ENCODE results near the gene NAV1.
"Not testable (repeated sequence)": the region's sequence is repeated elsewhere in the genome, so short reads cannot be mapped to it uniquely, and the experiment has no call there.

Gene NAV1

DNA sequence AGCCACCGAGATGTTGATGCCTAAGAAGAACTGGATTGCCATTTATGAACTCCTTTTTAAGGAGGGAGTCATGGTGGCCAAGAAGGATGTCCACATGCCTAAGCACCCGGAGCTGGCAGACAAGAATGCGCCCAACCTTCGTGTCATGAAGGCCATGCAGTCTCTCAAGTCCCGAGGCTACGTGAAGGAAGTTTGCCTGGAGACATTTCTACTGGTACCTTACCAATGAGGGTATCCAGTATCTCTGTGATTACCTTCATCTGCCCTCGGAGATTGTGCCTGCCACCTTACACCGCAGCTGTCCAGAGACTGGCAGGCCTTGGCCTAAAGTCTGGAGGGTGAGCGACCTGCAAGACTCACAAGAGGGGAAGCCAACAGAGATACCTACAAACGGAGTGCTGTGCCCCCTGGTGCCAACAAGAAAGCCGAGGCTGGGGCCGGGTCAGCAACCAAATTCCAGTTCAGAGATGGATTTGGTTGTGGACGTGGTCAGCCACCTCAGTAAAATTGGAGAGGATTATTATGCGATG is 18.8 kb upstream of the NAV1 start:
- not testable (repeated sequence) for H3K27me3 ChIP-seq (ENCODE audit: control insufficient read depth, insufficient read depth, low read length, poor library complexity, severe bottlenecking); H3K27ac ChIP-seq (ENCODE audit: insufficient read depth, low read depth, low read length, poor library complexity, severe bottlenecking); H3K9me3 ChIP-seq (ENCODE audit: control insufficient read depth, low read length); H3K4me1 ChIP-seq (ENCODE audit: control insufficient read depth, insufficient read depth, low read length); H3K4me3 ChIP-seq (ENCODE audit: insufficient read depth, low read depth, low read length); H3K36me3 ChIP-seq (ENCODE audit: control insufficient read depth, insufficient read depth, low read length)
- 81 to 82% methylated on average over 14 of the region's 14 CpGs for WGBS, 2 experiments

DNA sequence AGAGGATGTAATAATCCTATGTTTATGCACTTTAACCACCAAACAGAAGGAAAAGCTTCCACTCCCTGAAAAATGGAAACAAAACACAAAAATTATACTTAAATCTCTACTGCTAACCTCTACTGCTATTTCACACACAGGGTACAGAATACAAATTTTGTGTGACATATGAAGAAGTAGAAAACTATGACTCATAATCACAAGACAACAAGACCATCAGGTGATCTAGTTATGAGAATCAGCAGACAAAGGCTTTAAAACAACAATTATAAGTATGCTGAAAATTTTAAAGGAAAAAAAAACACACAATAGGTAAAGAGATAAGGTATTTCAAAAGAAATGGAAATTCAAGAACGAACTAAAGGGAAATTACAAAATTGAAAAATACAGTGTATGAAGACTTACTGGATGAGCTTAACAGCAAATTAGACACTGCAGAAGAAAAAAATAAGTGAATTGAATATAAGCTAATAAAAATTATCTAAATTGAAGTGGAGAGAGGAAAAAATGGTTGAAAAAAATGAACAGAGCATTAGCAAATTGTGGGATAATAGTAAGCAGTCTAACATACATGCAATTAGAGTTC is 13.6 kb upstream of the NAV1 start:
- no peaks in the 10 kb centered on the region for H3K36me3 ChIP-seq (ENCODE audit: control insufficient read depth, insufficient read depth, low read length)
- H3K27ac ChIP-seq (ENCODE audit: insufficient read depth, low read depth, low read length, poor library complexity, severe bottlenecking): no peak overlapping the region
- no peaks in the 10 kb centered on the region for H3K9me3 ChIP-seq (ENCODE audit: control insufficient read depth, low read length)
- no peaks in the 10 kb centered on the region for H3K4me1 ChIP-seq (ENCODE audit: control insufficient read depth, insufficient read depth, low read length)
- H3K4me3 ChIP-seq (ENCODE audit: insufficient read depth, low read depth, low read length): no peak overlapping the region
- no peaks in the 10 kb centered on the region for H3K27me3 ChIP-seq (ENCODE audit: control insufficient read depth, insufficient read depth, low read length, poor library complexity, severe bottlenecking)
- 94 to 100% methylated on average over 1 of the region's 1 CpG for WGBS, 2 experiments

DNA sequence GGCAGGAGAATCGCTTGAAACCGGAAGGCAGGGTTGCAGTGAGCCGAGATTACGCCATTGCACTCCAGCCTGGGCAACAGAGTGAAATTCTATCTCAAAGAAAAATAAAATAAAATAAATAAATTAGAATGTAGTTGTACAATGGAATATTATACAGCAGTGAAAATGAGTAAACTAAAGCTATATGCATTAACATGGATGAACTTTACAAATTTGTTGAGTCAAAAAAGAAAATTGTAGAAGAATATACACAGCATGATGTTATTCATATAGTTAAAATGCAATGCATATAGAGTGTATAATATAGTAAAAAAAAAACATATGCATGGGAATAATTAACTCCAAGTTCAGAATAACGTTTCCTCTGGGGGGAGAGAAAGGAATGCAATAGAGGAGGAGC is 11.0 kb upstream of the NAV1 start:
- Histone ChIP-seq H3K4me3 (ENCODE audit: insufficient read depth, low read depth, low read length) (no peak overlapping the region), H3K36me3 (ENCODE audit: control insufficient read depth, insufficient read depth, low read length) (no peaks in the 10 kb centered on the region), H3K9me3 (ENCODE audit: control insufficient read depth, low read length) (no peaks in the 10 kb centered on the region), H3K27ac (ENCODE audit: insufficient read depth, low read depth, low read length, poor library complexity, severe bottlenecking) (no peak overlapping the region), H3K27me3 (ENCODE audit: control insufficient read depth, insufficient read depth, low read length, poor library complexity, severe bottlenecking) (no peaks in the 10 kb centered on the region), H3K4me1 (ENCODE audit: control insufficient read depth, insufficient read depth, low read length) (peaks cover 8% of the 10 kb centered on the region)
- 88 to 89% methylated on average over 5 of the region's 5 CpGs for WGBS, 2 experiments

DNA sequence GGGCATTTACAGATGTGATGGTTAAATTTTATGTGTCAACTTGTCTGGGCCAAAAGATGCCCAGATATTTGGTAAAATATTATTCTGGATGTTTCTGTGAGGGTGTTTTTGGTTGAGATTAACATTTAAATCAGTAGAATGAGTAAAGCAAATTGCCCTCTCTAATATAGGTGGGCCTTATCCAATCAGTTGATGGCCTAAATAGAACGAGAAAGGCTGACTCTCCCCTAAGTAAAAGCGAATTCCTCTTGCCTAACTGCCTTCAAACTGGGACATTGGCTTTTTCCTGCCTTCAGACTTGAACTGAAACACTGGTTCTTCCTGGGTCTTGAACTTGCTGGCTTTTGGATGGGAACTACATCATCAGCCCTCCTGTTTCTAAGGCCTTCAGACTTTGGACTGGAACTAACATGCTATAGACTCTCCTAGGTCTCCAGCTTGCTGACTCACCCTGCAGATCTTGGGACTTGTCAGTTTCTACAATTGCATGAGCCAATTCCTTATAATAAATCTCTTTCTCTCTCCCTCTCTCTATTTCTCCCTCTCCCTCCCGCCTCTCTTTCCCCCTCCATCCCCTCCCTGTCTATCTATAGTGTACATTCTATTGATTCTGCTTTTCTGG is 10.2 kb upstream of the NAV1 start:
- H3K27ac ChIP-seq (ENCODE audit: insufficient read depth, low read depth, low read length, poor library complexity, severe bottlenecking): no peak overlapping the region
- no peaks in the 10 kb centered on the region for H3K9me3 ChIP-seq (ENCODE audit: control insufficient read depth, low read length)
- WGBS, 2 experiments: 82 to 88% methylated on average over 3 of the region's 3 CpGs
- no peak overlapping the region for H3K4me3 ChIP-seq (ENCODE audit: insufficient read depth, low read depth, low read length)
- no peaks in the 10 kb centered on the region for H3K36me3 ChIP-seq (ENCODE audit: control insufficient read depth, insufficient read depth, low read length)
- H3K27me3 ChIP-seq (ENCODE audit: control insufficient read depth, insufficient read depth, low read length, poor library complexity, severe bottlenecking): no peaks in the 10 kb centered on the region
- H3K4me1 ChIP-seq (ENCODE audit: control insufficient read depth, insufficient read depth, low read length): peaks cover 8% of the 10 kb centered on the region

DNA sequence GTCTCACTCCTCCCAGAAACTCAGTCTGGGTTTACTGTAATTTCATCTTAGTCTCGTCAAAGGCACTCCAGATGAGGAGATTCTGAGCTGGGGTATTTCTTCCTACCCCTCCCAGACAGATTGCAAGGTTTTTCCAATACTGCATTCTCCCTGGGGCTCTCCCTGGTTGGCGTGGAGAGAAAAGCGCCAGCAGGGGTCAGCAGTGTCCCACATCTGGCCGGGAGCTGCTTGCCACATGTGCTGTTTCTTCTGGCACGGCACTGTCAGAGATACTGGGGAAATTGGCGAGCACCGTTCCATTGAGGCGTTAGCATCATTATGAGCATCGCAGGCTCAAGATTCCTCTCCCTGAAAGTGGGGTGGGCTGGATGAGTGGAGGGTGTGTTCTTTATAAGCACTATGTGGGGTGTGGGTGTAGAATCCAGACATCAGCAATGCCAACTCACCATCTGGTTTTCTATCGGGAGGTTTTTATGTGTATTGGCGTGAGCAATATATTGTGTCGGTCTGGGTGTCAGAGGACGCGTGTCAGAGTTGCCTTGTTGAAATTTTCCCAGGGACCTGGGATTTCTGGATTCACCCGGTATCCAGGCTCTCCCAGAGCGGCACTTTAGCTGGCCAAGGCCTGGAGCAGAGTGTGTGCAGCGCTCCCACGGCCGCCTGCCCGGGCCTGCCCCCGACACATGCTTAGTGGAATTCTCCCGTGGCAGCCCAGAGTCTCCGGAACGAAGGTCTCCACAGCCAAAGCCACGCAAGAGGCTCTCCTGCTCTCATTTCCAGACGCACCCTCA is 8.0 kb upstream of the NAV1 start:
- peaks cover 8% of the 10 kb centered on the region for H3K4me1 ChIP-seq (ENCODE audit: control insufficient read depth, insufficient read depth, low read length)
- H3K4me3 ChIP-seq (ENCODE audit: insufficient read depth, low read depth, low read length): no peak overlapping the region
- H3K36me3 ChIP-seq (ENCODE audit: control insufficient read depth, insufficient read depth, low read length): no peaks in the 10 kb centered on the region
- H3K27me3 ChIP-seq (ENCODE audit: control insufficient read depth, insufficient read depth, low read length, poor library complexity, severe bottlenecking): no peaks in the 10 kb centered on the region
- WGBS, 2 experiments: 67 to 68% methylated on average over 26 of the region's 26 CpGs
- H3K27ac ChIP-seq (ENCODE audit: insufficient read depth, low read depth, low read length, poor library complexity, severe bottlenecking): no peak overlapping the region
- H3K9me3 ChIP-seq (ENCODE audit: control insufficient read depth, low read length): no peaks in the 10 kb centered on the region

DNA sequence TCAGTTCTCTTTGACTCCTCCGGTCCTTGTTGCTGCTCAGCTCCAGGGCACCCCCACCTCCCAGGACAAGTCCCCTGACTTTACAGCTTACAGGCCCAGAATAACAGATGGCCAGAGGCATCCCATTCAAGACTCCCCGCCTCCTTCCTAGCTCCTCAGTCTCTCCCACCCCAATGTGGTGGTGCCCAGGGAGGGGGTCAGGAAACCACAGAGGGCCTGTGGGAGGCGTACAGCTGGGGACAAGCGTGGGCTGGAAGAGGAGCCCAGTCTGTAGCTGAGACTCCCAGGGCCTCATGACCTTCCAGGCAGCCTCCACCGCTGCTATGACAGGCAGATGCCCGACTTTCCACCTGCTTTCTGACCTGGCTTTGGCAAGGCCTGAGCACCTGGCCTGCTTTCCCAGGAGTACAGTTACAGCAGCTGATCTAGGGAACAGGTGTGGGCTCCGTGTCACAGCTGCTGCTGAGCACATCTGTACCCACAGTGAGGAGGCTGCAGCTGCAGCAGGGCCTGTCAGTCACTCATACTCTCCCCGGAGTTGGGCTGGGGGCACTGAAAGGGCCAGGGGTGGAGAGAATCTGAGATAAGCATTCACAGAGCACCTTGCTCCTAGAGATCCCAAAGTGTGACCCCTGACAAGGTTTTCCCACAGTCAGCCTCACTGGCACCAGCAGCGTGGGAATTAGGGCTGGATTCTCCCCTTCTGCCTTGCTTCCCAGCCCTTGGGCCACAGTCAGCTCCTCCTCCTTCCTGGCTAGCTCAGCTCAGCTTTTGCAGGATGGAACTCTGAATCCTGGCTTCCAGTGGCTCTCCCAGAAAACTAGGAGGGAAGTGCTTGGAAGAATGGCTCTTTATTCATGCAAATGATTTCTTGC is 7.1 kb upstream of the NAV1 start:
- no peaks in the 10 kb centered on the region for H3K9me3 ChIP-seq (ENCODE audit: control insufficient read depth, low read length)
- no peak overlapping the region for H3K4me3 ChIP-seq (ENCODE audit: insufficient read depth, low read depth, low read length)
- H3K4me1 ChIP-seq (ENCODE audit: control insufficient read depth, insufficient read depth, low read length): peaks cover 8% of the 10 kb centered on the region
- no peaks in the 10 kb centered on the region for H3K36me3 ChIP-seq (ENCODE audit: control insufficient read depth, insufficient read depth, low read length)
- 74 to 76% methylated on average over 9 of the region's 9 CpGs for WGBS, 2 experiments
- no peak overlapping the region for H3K27ac ChIP-seq (ENCODE audit: insufficient read depth, low read depth, low read length, poor library complexity, severe bottlenecking)
- H3K27me3 ChIP-seq (ENCODE audit: control insufficient read depth, insufficient read depth, low read length, poor library complexity, severe bottlenecking): no peaks in the 10 kb centered on the region

DNA sequence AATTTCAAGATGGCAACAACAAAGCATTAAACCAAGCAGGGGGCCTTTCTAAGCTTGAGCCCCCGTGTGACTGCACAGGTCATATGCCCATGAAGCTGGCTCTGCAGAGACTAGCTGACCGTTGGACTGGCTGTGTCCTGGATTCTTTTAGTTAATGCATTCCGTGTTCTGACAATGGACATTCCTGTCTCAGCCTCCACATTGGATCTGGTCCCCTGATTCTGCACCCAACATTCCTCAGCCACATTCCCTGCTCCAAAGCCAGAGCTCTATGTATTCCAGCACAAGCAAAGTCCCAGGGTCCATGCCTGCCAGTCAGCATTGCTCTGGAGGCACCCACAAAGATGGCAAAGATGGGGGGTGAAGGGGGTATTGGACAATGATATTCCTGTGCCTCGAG is 5.1 kb upstream of the NAV1 start:
- WGBS, 2 experiments: 78 to 80% methylated on average over 4 of the region's 4 CpGs
- peaks cover 8% of the 10 kb centered on the region for H3K4me1 ChIP-seq (ENCODE audit: control insufficient read depth, insufficient read depth, low read length)
- no peaks in the 10 kb centered on the region for H3K9me3 ChIP-seq (ENCODE audit: control insufficient read depth, low read length)
- no peak overlapping the region for H3K27ac ChIP-seq (ENCODE audit: insufficient read depth, low read depth, low read length, poor library complexity, severe bottlenecking)
- no peaks in the 10 kb centered on the region for H3K36me3 ChIP-seq (ENCODE audit: control insufficient read depth, insufficient read depth, low read length)
- H3K27me3 ChIP-seq (ENCODE audit: control insufficient read depth, insufficient read depth, low read length, poor library complexity, severe bottlenecking): peaks cover 16% of the 10 kb centered on the region
- H3K4me3 ChIP-seq (ENCODE audit: insufficient read depth, low read depth, low read length): no peak overlapping the region

DNA sequence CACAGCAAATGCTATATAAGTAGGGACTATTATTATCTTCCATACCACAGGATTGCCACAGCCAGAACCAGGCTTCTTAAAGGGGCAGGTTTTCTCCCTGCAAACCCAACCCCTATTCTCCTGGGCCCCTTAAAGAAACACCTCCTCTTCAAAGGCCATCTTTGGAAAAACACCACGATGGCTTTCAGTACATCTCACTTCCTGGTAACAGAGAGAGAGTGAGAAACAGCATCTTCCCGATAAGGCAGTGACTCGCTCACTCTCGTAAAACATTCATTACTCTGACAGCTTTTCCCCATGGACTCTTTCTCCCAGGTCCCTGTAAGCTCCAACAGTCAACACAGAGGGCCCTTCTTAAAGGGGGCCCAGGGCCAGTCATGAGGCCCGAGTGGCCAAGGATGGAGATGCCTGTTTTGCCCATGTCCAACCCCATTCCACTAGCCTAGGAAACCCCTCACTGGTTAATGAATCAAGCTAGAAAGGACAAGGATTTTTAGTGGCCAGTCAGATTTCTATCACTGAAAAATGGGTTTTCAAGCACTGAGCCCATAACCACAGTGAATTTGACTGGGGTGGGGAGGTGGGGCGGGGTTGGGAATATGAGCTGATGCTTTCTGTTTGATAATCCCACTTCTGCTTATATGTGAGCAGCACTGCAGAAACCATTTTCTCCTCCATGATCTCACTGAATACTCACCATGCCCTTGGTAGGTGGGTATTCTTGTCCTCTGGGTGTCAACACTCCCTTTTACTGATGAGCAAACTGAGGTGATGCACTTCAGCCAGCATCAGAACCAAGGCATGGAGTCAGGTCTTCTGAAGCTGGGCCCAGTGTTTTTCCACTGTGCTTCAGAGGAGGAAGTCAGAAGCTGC is 3.6 kb upstream of the NAV1 start:
- Histone ChIP-seq H3K9me3 (ENCODE audit: control insufficient read depth, low read length) (no peaks in the 10 kb centered on the region), H3K27ac (ENCODE audit: insufficient read depth, low read depth, low read length, poor library complexity, severe bottlenecking) (no peak overlapping the region), H3K27me3 (ENCODE audit: control insufficient read depth, insufficient read depth, low read length, poor library complexity, severe bottlenecking) (peaks cover 30% of the 10 kb centered on the region), H3K4me3 (ENCODE audit: insufficient read depth, low read depth, low read length) (no peak overlapping the region), H3K4me1 (ENCODE audit: control insufficient read depth, insufficient read depth, low read length) (peaks cover 15% of the 10 kb centered on the region), H3K36me3 (ENCODE audit: control insufficient read depth, insufficient read depth, low read length) (no peaks in the 10 kb centered on the region)
- WGBS, 2 experiments: 75 to 76% methylated on average over 6 of the region's 6 CpGs

DNA sequence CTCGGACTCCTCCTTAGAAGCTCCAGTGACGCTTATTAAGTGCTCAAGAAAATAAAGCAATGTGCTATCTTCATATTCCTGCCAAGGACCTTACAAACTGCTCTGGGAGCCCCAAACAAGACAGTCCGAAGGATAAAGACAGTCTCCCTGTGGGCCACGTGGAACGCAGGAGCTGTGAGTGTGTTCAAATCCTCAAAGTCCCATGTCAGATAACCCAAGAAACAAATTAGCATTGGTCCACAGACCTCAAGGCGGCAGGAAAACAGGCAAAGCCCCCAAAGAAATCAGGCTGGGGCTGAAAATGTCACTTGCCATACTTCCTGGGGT is 3.0 kb upstream of the NAV1 start:
- H3K27me3 ChIP-seq (ENCODE audit: control insufficient read depth, insufficient read depth, low read length, poor library complexity, severe bottlenecking): peaks cover 36% of the 10 kb centered on the region
- peaks cover 17% of the 10 kb centered on the region for H3K4me1 ChIP-seq (ENCODE audit: control insufficient read depth, insufficient read depth, low read length)
- H3K4me3 ChIP-seq (ENCODE audit: insufficient read depth, low read depth, low read length): no peak overlapping the region
- no peak overlapping the region for H3K27ac ChIP-seq (ENCODE audit: insufficient read depth, low read depth, low read length, poor library complexity, severe bottlenecking)
- no peaks in the 10 kb centered on the region for H3K9me3 ChIP-seq (ENCODE audit: control insufficient read depth, low read length)
- WGBS, 2 experiments: 89 to 90% methylated on average over 6 of the region's 6 CpGs
- no peaks in the 10 kb centered on the region for H3K36me3 ChIP-seq (ENCODE audit: control insufficient read depth, insufficient read depth, low read length)
